HG03469 (cell line): ENCODE data around the gene LRRC74A.

Experiments
- ATAC-seq: cut with Tn5 transposase; IDR thresholded peaks from one replicate; pipeline ENCODE4 v1.9.1; 2021; ENCODE audit warnings: mild to moderate bottlenecking, moderate library complexity, moderate number of reproducible peaks; ENCODE audit not compliant: unreplicated experiment

Gene LRRC74A

GRCh38 chr14:76808990-76809389 lies 17.2 kb upstream of the LRRC74A start:
- no peak for ATAC-seq

- no peak for ATAC-seq
Observed at GRCh38 chr14:76810525-76810924, 15.7 kb upstream of the LRRC74A start.

GRCh38 chr14:76810953-76811400 lies 15.2 kb upstream of the LRRC74A start:
- no peak for ATAC-seq

GRCh38 chr14:76811561-76811960 lies 14.6 kb upstream of the LRRC74A start:
- ATAC-seq: no peak

- ATAC-seq: peak; percentile 6
Observed at GRCh38 chr14:76812093-76812421, 14.2 kb upstream of the LRRC74A start.

- peak; percentile 54 for ATAC-seq
Observed at GRCh38 chr14:76812422-76813383, 13.5 kb upstream of the LRRC74A start, which contains the start of gene ANGEL1. Gene ANGEL1 (minus strand): TSS chr14:76812882. CDS start chr14:76812827, 55 bp downstream.

- no peak for ATAC-seq
Observed at GRCh38 chr14:76814726-76815645, 11.2 kb upstream of the LRRC74A start.

- no peak for ATAC-seq
Observed at GRCh38 chr14:76820700-76821099, 5.5 kb upstream of the LRRC74A start.

- ATAC-seq: no peak
Observed at GRCh38 chr14:76827696-76828296, 1.6 kb downstream of the LRRC74A start.

- no peak for ATAC-seq
Observed at GRCh38 chr14:76828339-76829012, 2.3 kb downstream of the LRRC74A start.

GRCh38 chr14:76829013-76829365 lies 2.8 kb downstream of the LRRC74A start:
- ATAC-seq: no peak

GRCh38 chr14:76829650-76830421 lies 3.6 kb downstream of the LRRC74A start:
- no peak for ATAC-seq

GRCh38 chr14:76830556-76830955 lies 4.3 kb downstream of the LRRC74A start:
- ATAC-seq: no peak

- ATAC-seq: no peak
Observed at GRCh38 chr14:76832503-76832988, 6.3 kb downstream of the LRRC74A start.

- no peak for ATAC-seq
Observed at GRCh38 chr14:76833011-76833410, 6.8 kb downstream of the LRRC74A start.

GRCh38 chr14:76834241-76834661 lies 8.0 kb downstream of the LRRC74A start:
- no peak for ATAC-seq

- ATAC-seq: no peak
Observed at GRCh38 chr14:76836029-76836630, 9.9 kb downstream of the LRRC74A start.

GRCh38 chr14:76837524-76837923 lies 11.3 kb downstream of the LRRC74A start:
- no peak for ATAC-seq

GRCh38 chr14:76842414-76842813 lies 16.2 kb downstream of the LRRC74A start:
- ATAC-seq: no peak
